ENCODE data around the gene ARSJ.
A peak's percentile ranks its signal among the peaks of the same experiment; 100 is the strongest.
"Not testable (repeated sequence)": the region's sequence is repeated elsewhere in the genome, so short reads cannot be mapped to it uniquely, and the experiment has no call there.

The ARSJ gene

GRCh38 chr4:113957956-113958355 lies 21.5 kb downstream of the ARSJ start:
- no peak for DNase-seq (ENCODE audit: low spot score)

- no peak for DNase-seq (ENCODE audit: low spot score)
Observed at GRCh38 chr4:113955948-113956347, 23.5 kb downstream of the ARSJ start.

GRCh38 chr4:113955411-113955810 lies 24.0 kb downstream of the ARSJ start:
- DNase-seq (ENCODE audit: low spot score) = no peak

DNA sequence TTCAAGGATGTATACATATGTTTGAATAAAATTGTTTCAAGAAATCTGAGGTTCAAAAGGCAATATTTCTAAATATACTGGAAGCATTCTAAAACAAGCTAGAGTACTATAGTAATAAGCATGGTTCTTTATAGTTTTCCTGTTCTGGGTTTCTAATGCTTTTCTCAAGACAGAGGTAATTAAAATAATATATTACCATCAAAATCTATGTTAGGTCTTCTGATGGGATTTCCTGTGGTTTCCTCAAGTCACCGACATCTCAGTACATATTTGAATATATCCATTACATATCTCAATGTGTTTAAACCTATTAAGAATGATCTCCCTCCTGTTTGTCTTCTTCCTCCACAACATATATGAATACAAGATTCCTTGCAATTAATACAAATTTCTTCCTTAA lies 25.6 kb downstream of the ARSJ start:
- DNase-seq (ENCODE audit: low spot score) = no peak

DNA sequence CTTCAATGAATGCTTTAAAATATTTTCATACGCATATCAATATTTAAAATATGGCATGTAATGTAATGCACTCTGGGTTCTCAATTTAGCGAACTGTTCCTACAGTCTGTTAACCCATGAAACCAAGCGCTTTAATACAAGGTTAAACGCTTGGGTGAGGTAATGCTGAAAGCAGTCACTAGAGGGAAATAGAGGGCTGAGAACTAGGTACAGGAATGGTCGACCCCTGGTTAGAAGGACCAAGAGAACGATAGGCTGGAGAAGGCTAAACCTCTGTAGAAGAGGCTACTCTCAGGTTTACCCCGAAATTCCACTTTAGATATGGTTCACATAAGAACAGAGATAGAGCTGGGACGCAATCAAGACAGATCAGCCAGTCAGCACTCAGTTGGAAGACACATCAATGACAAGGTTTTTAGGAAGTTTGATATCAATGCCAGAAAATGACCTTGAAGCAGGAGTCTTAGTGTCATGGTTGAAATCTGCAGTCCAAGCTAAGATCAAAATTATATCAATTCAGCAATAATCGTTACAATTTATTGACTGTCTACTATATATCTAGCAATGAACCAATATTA lies 26.9 kb downstream of the ARSJ start:
- peak; percentile 54 for DNase-seq (ENCODE audit: low spot score)

- no peak for DNase-seq (ENCODE audit: low spot score)
Observed at GRCh38 chr4:113951263-113951662, 28.2 kb downstream of the ARSJ start.

GRCh38 chr4:113950207-113950606 lies 29.2 kb downstream of the ARSJ start:
- DNase-seq (ENCODE audit: low spot score) = no peak

DNA sequence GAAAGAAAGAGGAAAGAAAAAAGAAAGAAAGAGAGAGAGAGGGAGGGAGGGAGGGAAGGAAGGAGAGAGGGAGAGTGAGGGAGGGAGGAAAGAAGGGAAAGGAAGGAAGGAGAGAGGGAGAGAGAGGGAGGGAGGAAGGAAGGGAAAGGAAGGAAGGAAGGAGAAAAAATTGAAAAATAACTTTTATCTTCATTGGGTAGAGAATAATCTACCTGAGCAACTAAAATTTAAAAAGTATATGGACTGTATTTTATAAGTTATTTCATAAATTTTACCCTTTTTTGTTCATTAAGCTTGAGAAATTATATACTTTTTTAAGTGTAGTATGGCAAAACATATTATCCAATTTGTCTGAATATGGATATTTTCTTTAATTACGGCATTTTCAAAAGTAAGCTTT lies 32.0 kb downstream of the ARSJ start:
- DNase-seq (ENCODE audit: low spot score) = no peak

GRCh38 chr4:113945906-113946305 lies 33.5 kb downstream of the ARSJ start:
- no peak for DNase-seq (ENCODE audit: low spot score)

- DNase-seq (ENCODE audit: low spot score) = no peak
Observed at GRCh38 chr4:113943863-113944262, 35.6 kb downstream of the ARSJ start.

- no peak for DNase-seq (ENCODE audit: low spot score)
Observed at GRCh38 chr4:113943085-113943484, 36.4 kb downstream of the ARSJ start.

DNA sequence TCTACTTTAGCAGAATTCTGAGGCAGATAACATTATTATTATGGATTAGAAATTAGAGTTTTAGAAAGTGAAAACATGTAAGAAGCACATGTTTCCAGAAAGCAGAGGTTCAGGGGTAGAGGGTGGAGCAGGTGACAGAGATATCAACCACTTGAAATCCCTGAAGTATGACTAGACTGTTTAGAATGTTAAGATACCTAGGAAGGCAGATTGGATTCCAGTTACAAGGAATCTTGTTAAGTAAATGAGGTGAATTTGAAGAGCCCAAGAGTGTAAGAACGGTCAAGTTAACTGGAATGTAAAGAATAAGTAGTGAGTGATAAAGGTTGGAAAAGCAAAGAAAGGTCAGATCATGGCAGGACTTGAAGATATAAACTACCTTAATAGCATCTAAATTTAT lies 37.6 kb downstream of the ARSJ start:
- DNase-seq (ENCODE audit: low spot score) = no peak

GRCh38 chr4:113940103-113940502 lies 39.3 kb downstream of the ARSJ start:
- not testable (repeated sequence) for DNase-seq (ENCODE audit: low spot score)

DNA sequence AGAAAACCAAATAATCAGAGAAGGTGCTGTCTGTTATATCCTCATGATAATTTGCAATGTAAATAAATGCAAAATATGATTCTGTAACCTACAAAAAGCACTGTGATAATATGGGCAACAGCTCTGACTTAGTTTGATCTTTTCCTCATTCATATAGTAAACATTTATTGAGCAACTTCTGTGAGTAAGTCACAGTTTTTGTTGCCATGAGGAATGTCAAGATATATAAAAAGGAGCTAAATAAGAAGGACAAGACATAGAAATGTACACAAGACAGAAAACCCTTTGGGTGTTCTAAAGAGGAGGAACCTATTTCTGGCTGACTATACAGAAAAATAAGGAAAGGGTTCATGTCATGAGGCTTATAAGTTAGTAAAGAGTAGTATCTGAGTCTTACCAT lies 44.3 kb downstream of the ARSJ start:
- DNase-seq (ENCODE audit: low spot score) = no peak

DNA sequence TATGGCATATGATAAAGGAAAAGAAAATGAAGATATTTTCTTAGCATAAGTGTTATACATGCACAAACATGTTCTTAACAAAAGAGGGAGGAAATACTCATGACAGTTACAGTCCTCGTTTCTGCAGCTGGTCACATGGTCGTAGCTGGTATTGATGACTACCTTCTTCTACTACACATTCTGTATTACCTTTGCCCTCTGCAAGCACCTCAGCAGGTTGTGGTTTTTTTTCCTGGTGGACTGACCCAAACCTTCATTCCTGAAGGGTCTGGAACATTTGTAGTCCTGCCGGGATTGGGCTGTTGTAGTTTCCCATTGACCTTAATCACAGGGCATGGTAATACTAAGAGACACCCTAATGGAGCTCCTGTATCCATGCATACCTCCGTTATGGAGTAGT lies 54.7 kb downstream of the ARSJ start:
- not testable (repeated sequence) for DNase-seq (ENCODE audit: low spot score)

DNA sequence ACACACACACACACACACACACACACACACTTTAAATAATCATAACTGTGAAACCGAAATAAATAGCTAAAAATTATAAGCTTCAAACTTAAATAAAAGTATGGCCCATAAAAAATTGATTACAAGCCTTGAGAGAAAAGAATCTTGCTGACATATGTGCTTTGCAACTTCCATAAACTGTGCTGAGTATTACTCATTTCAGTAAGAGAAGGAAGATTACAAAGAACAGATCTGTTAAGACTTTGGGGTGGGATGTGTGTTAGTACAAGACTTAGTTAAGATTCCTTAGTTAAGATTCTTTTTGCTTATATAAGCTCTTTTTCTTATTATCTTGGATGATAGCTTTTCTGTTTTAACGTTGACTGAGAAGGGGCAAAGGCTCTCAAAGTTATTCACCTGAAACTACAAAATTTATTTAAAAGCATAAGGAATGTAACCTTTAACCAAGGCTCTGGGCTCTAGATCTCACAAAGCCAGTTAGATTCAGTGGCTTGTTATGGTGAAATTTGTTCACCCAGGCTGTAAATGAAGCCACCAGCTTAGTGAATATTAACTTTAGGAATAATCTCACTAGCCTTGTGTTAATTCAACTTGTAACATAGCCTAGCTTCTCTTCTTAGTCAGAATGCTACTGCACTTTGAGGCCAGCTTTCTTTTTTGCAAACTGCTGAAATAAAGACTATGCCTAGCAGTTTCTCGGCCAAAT lies 58.2 kb downstream of the ARSJ start:
- no peak for DNase-seq (ENCODE audit: low spot score)

DNA sequence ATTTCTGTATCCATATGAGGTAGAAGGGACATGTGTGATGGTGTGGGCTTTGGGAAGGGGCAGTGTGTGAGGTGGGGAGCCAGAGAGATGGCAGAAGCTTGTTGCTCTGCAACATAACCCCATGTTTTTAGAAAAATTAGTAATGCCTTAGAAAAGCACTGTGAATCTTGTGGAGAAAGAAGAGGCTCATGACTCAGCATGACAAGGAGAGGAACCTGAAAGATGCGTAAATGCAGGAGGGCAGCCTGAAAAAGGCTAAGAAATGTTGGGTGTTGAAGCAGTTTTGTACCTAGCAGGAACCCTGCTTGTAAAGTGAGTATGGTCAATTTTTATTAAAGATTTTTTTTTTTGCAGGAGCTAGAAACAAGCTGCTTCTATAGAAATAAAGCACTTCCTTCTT lies 59.8 kb downstream of the ARSJ start:
- no peak for DNase-seq (ENCODE audit: low spot score)

GRCh38 chr4:113919145-113919544 lies 60.3 kb downstream of the ARSJ start:
- DNase-seq (ENCODE audit: low spot score) = no peak

GRCh38 chr4:113908829-113909228 lies 70.6 kb downstream of the ARSJ start:
- DNase-seq (ENCODE audit: low spot score) = no peak

- DNase-seq (ENCODE audit: low spot score) = no peak
Observed at GRCh38 chr4:113907559-113907958, 71.9 kb downstream of the ARSJ start.

DNA sequence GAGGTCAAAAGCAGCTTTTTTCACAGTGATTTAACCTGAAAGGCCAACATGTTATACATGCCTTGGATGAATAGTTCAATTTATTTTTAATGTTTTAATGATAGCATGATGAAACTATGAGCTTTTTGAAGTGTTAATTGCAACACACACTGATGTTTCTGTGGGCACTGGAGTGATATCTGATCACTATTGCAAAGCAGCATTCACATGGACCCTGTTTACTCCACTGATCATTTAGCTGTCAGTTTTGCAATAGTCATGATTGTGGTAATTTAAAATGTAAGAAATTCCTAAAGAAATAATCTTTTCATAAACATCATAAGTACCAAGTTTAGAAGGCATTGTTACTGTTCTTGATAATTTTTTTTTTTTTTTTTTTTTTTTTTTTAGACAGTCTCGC lies 74.1 kb downstream of the ARSJ start:
- no peak for DNase-seq (ENCODE audit: low spot score)

GRCh38 chr4:113904877-113905276 lies 74.6 kb downstream of the ARSJ start:
- no peak for DNase-seq (ENCODE audit: low spot score)

DNA sequence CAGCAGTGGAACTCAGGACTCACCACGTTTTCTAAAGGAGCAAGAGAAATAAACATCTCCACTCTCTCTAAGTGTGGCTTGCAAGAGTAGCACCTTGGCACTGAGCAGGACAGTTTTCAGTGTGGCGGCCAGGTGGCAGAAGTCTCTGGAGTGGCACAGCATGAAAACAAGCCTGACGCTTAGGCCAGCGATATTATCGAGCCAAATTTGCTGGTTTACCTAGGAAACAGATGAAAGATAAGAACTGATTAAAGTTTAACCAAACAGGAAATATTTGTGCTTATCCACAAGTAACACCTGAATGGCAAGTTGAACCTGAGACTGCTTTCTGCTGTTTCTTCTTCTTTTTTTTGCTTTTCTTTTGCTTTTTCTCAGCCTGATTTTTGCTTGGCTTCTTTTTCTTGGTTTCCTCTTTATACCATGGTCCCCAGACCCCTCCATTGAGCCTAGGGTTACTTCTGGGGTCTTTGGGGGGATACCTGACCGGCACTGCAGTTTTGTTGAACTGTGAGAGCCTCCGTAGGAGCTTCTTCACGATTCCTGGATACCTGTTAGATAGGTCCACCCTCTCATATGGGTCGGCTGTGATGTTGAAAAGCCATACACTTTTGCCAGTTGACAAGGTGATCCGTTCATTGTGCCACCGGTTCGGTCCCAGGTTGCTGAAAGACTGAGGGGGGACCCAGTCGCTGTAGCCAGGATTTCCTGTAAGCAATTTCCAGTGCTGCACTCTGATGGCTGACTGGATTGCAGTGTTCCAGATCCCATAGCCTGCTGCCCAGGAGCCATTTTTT lies 77.3 kb downstream of the ARSJ start:
- no peak for DNase-seq (ENCODE audit: low spot score)
